ENCODE measurements around the gene TUBB2A.
A peak's percentile ranks its signal among the peaks of the same experiment; 100 is the strongest.
"Not testable (repeated sequence)": the region's sequence is repeated elsewhere in the genome, so short reads cannot be mapped to it uniquely, and the experiment has no call there.

TUBB2A gene

GRCh38 chr6:3157131-3157933 is at the start of gene TUBB2A:
Gene TUBB2A (minus strand): TSS chr6:3157544. CDS start chr6:3157463, 81 bp downstream.
- peak; percentile 61 to 71 (median 65) for DNase-seq (ENCODE audit: low read depth in 2 of 3, low spot score in 2 of 3)

- no peak for DNase-seq (ENCODE audit: low read depth in 2 of 3, low spot score in 2 of 3)
These were observed 49.1 kb upstream of the TUBB2A start for GRCh38 chr6:3206339-3207015.

- DNase-seq (ENCODE audit: low read depth in 2 of 3, low spot score in 2 of 3), result no peak
These were observed 48.6 kb upstream of the TUBB2A start for GRCh38 chr6:3205913-3206312.

GRCh38 chr6:3204921-3205320 is 47.6 kb upstream of the TUBB2A start:
- no peak for DNase-seq (ENCODE audit: low read depth in 2 of 3, low spot score in 2 of 3)

GRCh38 chr6:3202999-3203696 is 45.8 kb upstream of the TUBB2A start:
- DNase-seq (ENCODE audit: low read depth in 2 of 3, low spot score in 2 of 3), result no peak

GRCh38 chr6:3201388-3201787 is 44.0 kb upstream of the TUBB2A start:
- DNase-seq (ENCODE audit: low read depth in 2 of 3, low spot score in 2 of 3), result no peak

- no peak for DNase-seq (ENCODE audit: low read depth in 2 of 3, low spot score in 2 of 3)
These were observed 43.3 kb upstream of the TUBB2A start for GRCh38 chr6:3200682-3201081.

- no peak for DNase-seq (ENCODE audit: low read depth in 2 of 3, low spot score in 2 of 3)
These were observed 42.0 kb upstream of the TUBB2A start for GRCh38 chr6:3199382-3199781.

GRCh38 chr6:3197734-3198133 is 40.4 kb upstream of the TUBB2A start:
- not testable (repeated sequence) for DNase-seq (ENCODE audit: low read depth in 2 of 3, low spot score in 2 of 3)

GRCh38 chr6:3196770-3197169 is 39.4 kb upstream of the TUBB2A start:
- no peak for DNase-seq (ENCODE audit: low read depth in 2 of 3, low spot score in 2 of 3)

- no peak for DNase-seq (ENCODE audit: low read depth in 2 of 3, low spot score in 2 of 3)
These were observed 38.6 kb upstream of the TUBB2A start for GRCh38 chr6:3195695-3196497.

- DNase-seq (ENCODE audit: low read depth in 2 of 3, low spot score in 2 of 3), result no peak
These were observed 38.0 kb upstream of the TUBB2A start for GRCh38 chr6:3195420-3195694.

- no peak for DNase-seq (ENCODE audit: low read depth in 2 of 3, low spot score in 2 of 3)
These were observed 37.4 kb upstream of the TUBB2A start for GRCh38 chr6:3194535-3195419.

GRCh38 chr6:3193102-3193849 is 35.9 kb upstream of the TUBB2A start:
- DNase-seq (ENCODE audit: low read depth in 2 of 3, low spot score in 2 of 3), result no peak

GRCh38 chr6:3190779-3191178 is 33.4 kb upstream of the TUBB2A start:
- no peak for DNase-seq (ENCODE audit: low read depth in 2 of 3, low spot score in 2 of 3)

GRCh38 chr6:3190056-3190455 is 32.7 kb upstream of the TUBB2A start:
- no peak for DNase-seq (ENCODE audit: low read depth in 2 of 3, low spot score in 2 of 3)

GRCh38 chr6:3189192-3189591 is 31.8 kb upstream of the TUBB2A start:
- not testable (repeated sequence) for DNase-seq (ENCODE audit: low read depth in 2 of 3, low spot score in 2 of 3)

- DNase-seq (ENCODE audit: low read depth in 2 of 3, low spot score in 2 of 3), result no peak
These were observed 30.9 kb upstream of the TUBB2A start for GRCh38 chr6:3188262-3188661.

GRCh38 chr6:3186974-3187382 is 29.6 kb upstream of the TUBB2A start:
- no peak for DNase-seq (ENCODE audit: low read depth in 2 of 3, low spot score in 2 of 3)

- DNase-seq (ENCODE audit: low read depth in 2 of 3, low spot score in 2 of 3), result no peak
These were observed 25.7 kb upstream of the TUBB2A start for GRCh38 chr6:3183066-3183465.

All from activated CD8-positive, alpha-beta memory T cell treated with anti-CD3 and anti-CD28 coated beads for 48 hours (primary cell).